AG09309 (cell line): ENCODE measurements around the gene TBCD.
A peak's percentile ranks its signal among the peaks of the same experiment; 100 is the strongest.

ENCODE experiments used
- DNase-seq: peaks from one replicate; pipeline ENCODE4 v3.0.0-alpha.2; 2010; ENCODE audit warnings: low read depth
- H3K4me3 ChIP-seq: 2 replicates; pipeline ENCODE4 v1.5.1; 2011; ENCODE audit warnings: mild to moderate bottlenecking, low read depth, low read length, moderate library complexity; ENCODE audit not compliant: control insufficient read depth
- CTCF ChIP-seq: IDR thresholded peaks from 2 replicates; pipeline ENCODE4 v1.5.1; 2011; ENCODE audit warnings: mild to moderate bottlenecking, low read depth, low read length, inconsistent platforms; ENCODE audit not compliant: insufficient read depth, control insufficient read depth; ENCODE audit errors: missing control alignments

The TBCD gene

DNA sequence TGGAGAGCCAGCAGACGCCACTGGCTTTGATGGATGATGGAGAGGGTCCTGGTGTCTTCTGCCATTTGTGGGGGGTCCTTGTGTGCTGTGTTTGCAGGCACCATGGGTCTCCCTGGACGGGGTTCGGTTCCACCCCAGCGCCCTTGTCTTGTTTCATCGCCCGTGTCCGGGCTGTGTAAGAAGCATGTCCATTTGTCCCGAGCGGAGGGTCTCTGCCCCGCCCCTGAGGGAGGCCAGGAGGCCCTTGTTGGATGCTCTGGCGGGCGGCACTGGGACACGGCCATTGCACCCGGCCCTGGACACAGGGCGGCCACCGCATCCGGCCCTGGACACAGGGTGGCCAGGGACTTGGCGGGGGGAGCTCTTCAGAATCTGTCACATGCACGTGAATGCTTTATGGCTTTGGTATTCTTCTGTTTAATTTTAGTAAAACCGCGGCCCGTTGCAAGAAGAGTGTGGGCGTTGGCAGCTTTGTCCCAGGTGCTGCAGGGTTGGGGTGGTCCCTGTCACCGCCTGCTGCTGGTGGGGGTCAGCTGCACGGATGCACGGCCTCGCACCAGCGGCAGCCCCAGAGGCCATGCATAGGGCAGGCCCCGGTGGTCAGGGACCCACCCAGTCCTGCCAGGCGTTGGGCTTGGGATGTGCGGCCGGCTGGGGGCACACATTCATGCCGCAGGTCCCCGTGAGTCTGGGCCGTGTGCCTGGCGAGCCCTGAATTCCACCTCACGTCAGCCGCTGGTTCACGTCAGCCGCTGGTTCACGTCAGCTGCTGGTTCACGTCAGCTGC, 108.9 kb downstream of the TBCD start:
- no peak for TF ChIP-seq CTCF
- no peak for DNase-seq
- no peak overlapping the region for H3K4me3 ChIP-seq

- DNase-seq = no peak
- no peak overlapping the region for H3K4me3 ChIP-seq
- no peak for TF ChIP-seq CTCF
Measured at GRCh38 chr17:82861393-82861775, 109.5 kb downstream of the TBCD start.

DNA sequence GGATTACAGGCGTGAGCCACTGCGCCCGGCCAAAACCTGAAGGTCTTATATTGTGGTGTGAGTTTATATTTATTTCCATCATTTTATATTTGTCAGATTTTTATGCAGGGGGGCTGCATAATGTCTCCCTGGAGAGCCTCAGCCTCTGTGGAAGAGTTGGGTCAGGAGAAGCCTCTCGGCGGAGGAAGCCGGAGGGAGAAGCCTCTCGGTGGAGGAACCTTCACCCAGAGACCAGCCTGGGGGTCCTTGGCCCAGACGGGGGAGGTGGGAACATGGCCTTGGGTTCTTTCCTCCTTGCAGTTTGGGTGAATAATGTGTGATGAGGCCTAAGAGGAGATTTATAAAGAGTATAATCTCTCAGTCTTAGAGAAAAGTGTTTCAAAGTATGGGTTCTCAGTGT, 110.3 kb downstream of the TBCD start:
- TF ChIP-seq CTCF = no peak
- H3K4me3 ChIP-seq = no peak overlapping the region
- no peak for DNase-seq

GRCh38 chr17:82862737-82863382, 111.0 kb downstream of the TBCD start:
- no peak for DNase-seq
- TF ChIP-seq CTCF = no peak
- no peak overlapping the region for H3K4me3 ChIP-seq

DNA sequence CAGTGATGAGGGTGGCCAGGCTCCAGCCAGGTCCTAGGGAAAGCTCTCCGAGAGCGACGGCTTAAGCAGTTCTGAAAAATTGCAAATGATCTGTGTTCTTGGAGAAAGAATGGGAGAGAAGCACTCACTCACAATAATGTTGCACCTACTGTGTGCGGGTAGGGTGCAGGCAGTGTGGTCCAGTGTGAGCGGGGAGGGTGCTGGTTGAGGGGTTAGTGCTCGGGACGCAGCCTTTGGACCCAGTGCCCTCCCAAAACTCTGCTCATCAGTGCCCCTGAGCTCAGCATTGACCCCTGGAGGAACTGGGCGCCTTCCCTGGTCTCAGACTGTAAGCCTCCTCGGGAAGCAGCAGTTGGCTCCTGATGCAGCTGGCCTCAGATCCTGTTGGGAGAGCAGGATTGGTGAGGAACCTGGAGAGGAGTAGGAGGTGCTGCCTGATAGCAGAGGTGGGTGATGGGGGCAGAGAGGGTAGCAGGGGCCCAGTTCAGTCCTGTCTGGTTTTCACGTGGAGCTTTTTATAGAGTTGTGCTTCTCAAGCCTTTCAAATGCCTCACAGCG, 111.6 kb downstream of the TBCD start:
- no peak for DNase-seq
- H3K4me3 ChIP-seq = no peak overlapping the region
- no peak for TF ChIP-seq CTCF

DNA sequence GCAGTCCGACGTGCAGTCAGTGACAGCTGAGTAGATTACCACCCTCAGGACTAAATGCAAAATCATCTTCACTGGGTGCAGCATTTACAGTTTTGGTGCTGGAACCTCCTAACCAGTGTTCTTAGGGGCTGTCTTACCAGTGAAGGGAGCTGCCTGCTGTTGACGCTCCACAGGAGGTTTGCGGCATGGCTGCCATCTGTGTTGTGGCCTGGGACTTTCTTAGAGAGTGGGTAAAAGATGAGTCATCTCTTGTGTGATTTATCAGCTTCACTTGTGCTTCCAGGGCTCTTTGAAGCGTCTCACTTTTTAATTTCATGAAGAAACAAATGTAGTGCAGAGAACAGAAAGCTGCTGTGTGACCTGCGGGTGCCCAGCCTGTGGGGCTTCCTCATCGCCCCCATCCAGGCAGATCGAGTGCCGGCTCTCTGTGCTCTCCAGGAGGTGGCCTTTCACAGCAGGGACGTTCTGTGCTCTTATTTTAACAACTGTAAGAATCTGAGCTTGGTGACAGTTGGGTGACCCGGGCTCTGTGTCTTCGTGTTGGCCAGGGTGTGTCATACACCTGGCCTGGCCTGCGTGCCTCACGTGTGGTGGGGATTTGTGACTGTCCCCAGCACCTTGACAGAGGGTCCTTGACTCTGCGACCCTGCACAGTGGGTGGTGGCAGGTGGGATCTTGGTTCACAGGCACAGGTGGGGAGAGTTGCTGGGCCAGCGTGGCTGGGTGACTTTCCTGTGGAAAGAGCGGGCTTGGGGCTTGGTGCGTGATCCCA, 112.3 kb downstream of the TBCD start:
- H3K4me3 ChIP-seq = no peak overlapping the region
- TF ChIP-seq CTCF = peak; percentile 1
- peak; percentile 50 for DNase-seq
